ENCODE data around the gene VPS8.

Gene VPS8

GRCh38 chr3:184811999-184812661 lies at the start of gene VPS8:
TSS of gene VPS8 (plus strand) at chr3:184812166. CDS start at chr3:184824633, 12,467 bp downstream.
- DNase-seq (ENCODE audit: low read depth in 2 of 3, low spot score in 2 of 3): peak; percentile 85 to 95 (median 91)

GRCh38 chr3:184764191-184764590 lies 47.8 kb upstream of the VPS8 start:
- DNase-seq (ENCODE audit: low read depth in 2 of 3, low spot score in 2 of 3): no peak

GRCh38 chr3:184765047-184765729 lies 46.8 kb upstream of the VPS8 start:
- no peak for DNase-seq (ENCODE audit: low read depth in 2 of 3, low spot score in 2 of 3)

GRCh38 chr3:184765730-184766074 lies 46.3 kb upstream of the VPS8 start:
- DNase-seq (ENCODE audit: low read depth in 2 of 3, low spot score in 2 of 3): no peak

GRCh38 chr3:184766555-184767261 lies 45.3 kb upstream of the VPS8 start:
- no peak for DNase-seq (ENCODE audit: low read depth in 2 of 3, low spot score in 2 of 3)

- DNase-seq (ENCODE audit: low read depth in 2 of 3, low spot score in 2 of 3): no peak
These were observed 44.6 kb upstream of the VPS8 start for GRCh38 chr3:184767377-184767776.

GRCh38 chr3:184769382-184770170 lies 42.4 kb upstream of the VPS8 start:
- DNase-seq (ENCODE audit: low read depth in 2 of 3, low spot score in 2 of 3): no peak

- DNase-seq (ENCODE audit: low read depth in 2 of 3, low spot score in 2 of 3): no peak
These were observed 41.4 kb upstream of the VPS8 start for GRCh38 chr3:184770541-184770940.

GRCh38 chr3:184771301-184772127 lies 40.5 kb upstream of the VPS8 start:
- no peak for DNase-seq (ENCODE audit: low read depth in 2 of 3, low spot score in 2 of 3)

GRCh38 chr3:184772667-184773272 lies 39.2 kb upstream of the VPS8 start:
- no peak for DNase-seq (ENCODE audit: low read depth in 2 of 3, low spot score in 2 of 3)

- no peak for DNase-seq (ENCODE audit: low read depth in 2 of 3, low spot score in 2 of 3)
These were observed 38.4 kb upstream of the VPS8 start for GRCh38 chr3:184773283-184774186.

- no peak for DNase-seq (ENCODE audit: low read depth in 2 of 3, low spot score in 2 of 3)
These were observed 35.0 kb upstream of the VPS8 start for GRCh38 chr3:184776916-184777315.

GRCh38 chr3:184777566-184778356 lies 34.2 kb upstream of the VPS8 start:
- peak; percentile 37 to 53 (median 48) for DNase-seq (ENCODE audit: low read depth in 2 of 3, low spot score in 2 of 3)

GRCh38 chr3:184778426-184779332 lies 33.3 kb upstream of the VPS8 start:
- no peak for DNase-seq (ENCODE audit: low read depth in 2 of 3, low spot score in 2 of 3)

- no peak for DNase-seq (ENCODE audit: low read depth in 2 of 3, low spot score in 2 of 3)
These were observed 30.9 kb upstream of the VPS8 start for GRCh38 chr3:184780981-184781515.

GRCh38 chr3:184781801-184782200 lies 30.2 kb upstream of the VPS8 start:
- no peak for DNase-seq (ENCODE audit: low read depth in 2 of 3, low spot score in 2 of 3)

- no peak for DNase-seq (ENCODE audit: low read depth in 2 of 3, low spot score in 2 of 3)
These were observed 28.6 kb upstream of the VPS8 start for GRCh38 chr3:184783319-184783718.
